Measurements from ENCODE around the gene STMN3.

DNA sequence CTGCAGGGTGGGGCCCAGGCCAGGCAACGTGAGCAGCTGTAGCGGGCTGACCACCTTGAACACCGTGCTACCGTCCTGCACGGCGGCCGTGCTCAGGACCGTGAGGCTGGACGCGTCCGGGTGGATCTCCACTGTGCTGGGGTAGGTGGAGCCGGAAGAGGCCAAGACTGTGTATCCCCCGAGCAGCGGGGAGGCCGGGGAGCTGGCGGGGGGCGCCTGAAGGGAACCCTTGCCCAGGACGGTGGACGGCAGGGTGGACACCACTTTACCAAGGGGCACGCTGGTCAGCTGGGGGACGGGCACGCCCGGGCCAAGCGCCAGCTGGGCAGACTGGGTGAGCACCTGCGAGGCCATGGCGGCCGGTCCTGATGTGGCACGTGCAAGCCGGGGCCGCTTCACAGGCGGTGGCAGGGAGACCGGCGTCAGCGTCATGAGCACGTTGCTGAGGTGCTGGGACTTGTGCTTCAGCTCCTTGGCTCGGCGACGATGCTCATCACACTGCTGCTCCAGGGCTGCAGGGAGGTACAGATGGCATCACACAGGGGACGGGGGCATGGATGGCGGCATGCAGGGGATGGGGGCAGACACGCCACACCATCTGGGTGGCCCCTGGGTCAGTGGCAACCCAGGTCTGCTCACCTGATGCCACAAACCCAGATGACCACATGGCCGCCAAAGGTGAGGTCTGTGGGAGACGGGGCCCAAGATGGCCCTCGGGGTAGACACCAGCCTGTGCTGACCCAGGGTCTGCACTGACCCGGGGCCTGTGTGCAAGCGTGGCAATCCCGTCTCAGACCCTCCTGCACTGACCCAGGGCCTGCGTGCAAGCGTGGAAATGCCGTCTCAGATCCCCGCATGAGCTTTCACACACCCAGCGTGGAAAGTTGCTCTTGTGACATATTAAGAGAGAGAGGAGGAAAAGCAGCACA is 62.7 kb downstream of the STMN3 start:
- TF ChIP-seq, protein P1, sequence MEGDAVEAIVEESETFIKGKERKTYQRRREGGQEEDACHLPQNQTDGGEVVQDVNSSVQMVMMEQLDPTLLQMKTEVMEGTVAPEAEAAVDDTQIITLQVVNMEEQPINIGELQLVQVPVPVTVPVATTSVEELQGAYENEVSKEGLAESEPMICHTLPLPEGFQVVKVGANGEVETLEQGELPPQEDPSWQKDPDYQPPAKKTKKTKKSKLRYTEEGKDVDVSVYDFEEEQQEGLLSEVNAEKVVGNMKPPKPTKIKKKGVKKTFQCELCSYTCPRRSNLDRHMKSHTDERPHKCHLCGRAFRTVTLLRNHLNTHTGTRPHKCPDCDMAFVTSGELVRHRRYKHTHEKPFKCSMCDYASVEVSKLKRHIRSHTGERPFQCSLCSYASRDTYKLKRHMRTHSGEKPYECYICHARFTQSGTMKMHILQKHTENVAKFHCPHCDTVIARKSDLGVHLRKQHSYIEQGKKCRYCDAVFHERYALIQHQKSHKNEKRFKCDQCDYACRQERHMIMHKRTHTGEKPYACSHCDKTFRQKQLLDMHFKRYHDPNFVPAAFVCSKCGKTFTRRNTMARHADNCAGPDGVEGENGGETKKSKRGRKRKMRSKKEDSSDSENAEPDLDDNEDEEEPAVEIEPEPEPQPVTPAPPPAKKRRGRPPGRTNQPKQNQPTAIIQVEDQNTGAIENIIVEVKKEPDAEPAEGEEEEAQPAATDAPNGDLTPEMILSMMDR (IDR thresholded peaks at IDR 0.05; ENCODE audit: low read length), result no peak
- TF ChIP-seq EZH2 (IDR thresholded peaks at IDR 0.05; ENCODE audit: borderline replicate concordance, low read length), result no peak
